HEK293T (cell line): Measurements from ENCODE around the gene BAHCC1.

Source experiments
- CTCF ChIA-PET: fragments of 350-600 bp; formaldehyde crosslinking; extraction: SDS; loops from one replicate; lab custom pipeline; 2021; ENCODE audit warnings: antibody characterized with exemption, inconsistent platforms; lab: Yijun Ruan, JAX
- POLR2A ChIA-PET: fragments of 350-600 bp; formaldehyde crosslinking; extraction: SDS; loops from one replicate; lab custom pipeline; 2020; ENCODE audit warnings: antibody characterized with exemption, inconsistent platforms; lab: Yijun Ruan, JAX
- DNase-seq: peaks from one replicate; pipeline ENCODE4 v3.0.0; 2012; ENCODE audit warnings: mixed read lengths; ENCODE audit errors: extremely low spot score
- ARNT ChIP-seq: fragments of 450-650 bp; IDR thresholded peaks from 2 replicates; pipeline ENCODE4 v1.6.1; 2017; ENCODE audit warnings: mild to moderate bottlenecking
- BHLHE40 ChIP-seq: fragments of 450-650 bp; IDR thresholded peaks from 2 replicates; pipeline ENCODE4 v1.6.1; 2016; ENCODE audit warnings: mild to moderate bottlenecking, moderate library complexity, borderline replicate concordance
- CTBP1 ChIP-seq: fragments of 450-650 bp; IDR thresholded peaks from 2 replicates; pipeline ENCODE4 v1.6.1; 2016; ENCODE audit warnings: borderline replicate concordance
- ELF4 ChIP-seq: fragments of 450-650 bp; IDR thresholded peaks from 2 replicates; pipeline ENCODE4 v1.6.1; 2017; ENCODE audit warnings: antibody characterized with exemption
- FOXA1 ChIP-seq: fragments of 450-650 bp; IDR thresholded peaks from 2 replicates; pipeline ENCODE4 v1.6.1; 2016; ENCODE audit warnings: mild to moderate bottlenecking
- FOXK2 ChIP-seq: fragments of 450-650 bp; IDR thresholded peaks from 2 replicates; pipeline ENCODE4 v1.6.1; 2016; ENCODE audit warnings: mild to moderate bottlenecking
- FOXM1 ChIP-seq: fragments of 450-650 bp; IDR thresholded peaks from 2 replicates; pipeline ENCODE4 v1.6.1; 2017; ENCODE audit warnings: mild to moderate bottlenecking, borderline replicate concordance
- HDGF ChIP-seq: fragments of 450-650 bp; IDR thresholded peaks from 2 replicates; pipeline ENCODE4 v1.6.1; 2017; ENCODE audit warnings: antibody characterized with exemption, borderline replicate concordance
- L3MBTL2 ChIP-seq: fragments of 450-650 bp; conservative IDR thresholded peaks from 2 replicates; pipeline ENCODE4 v1.6.1; 2016; ENCODE audit warnings: mild to moderate bottlenecking
- LEF1 ChIP-seq: fragments of 450-650 bp; IDR thresholded peaks from 2 replicates; pipeline ENCODE4 v1.6.1; 2017; ENCODE audit warnings: mild to moderate bottlenecking, borderline replicate concordance
- NFRKB ChIP-seq: fragments of 450-650 bp; IDR thresholded peaks from 2 replicates; pipeline ENCODE4 v1.6.1; 2016; ENCODE audit warnings: mild to moderate bottlenecking, moderate library complexity
- SP1 ChIP-seq: fragments of 450-650 bp; IDR thresholded peaks from 2 replicates; pipeline ENCODE4 v1.6.1; 2017
- TARDBP ChIP-seq: fragments of 450-650 bp; IDR thresholded peaks from 2 replicates; pipeline ENCODE4 v1.6.1; 2016
- ZNF384 ChIP-seq: fragments of 450-650 bp; IDR thresholded peaks from 2 replicates; pipeline ENCODE4 v1.6.1; 2016
- TF ChIP-seq, protein P1 (sequence below): fragments of 450-650 bp; IDR thresholded peaks from 2 replicates; pipeline ENCODE4 v1.6.1; 2016

BAHCC1 gene

DNA sequence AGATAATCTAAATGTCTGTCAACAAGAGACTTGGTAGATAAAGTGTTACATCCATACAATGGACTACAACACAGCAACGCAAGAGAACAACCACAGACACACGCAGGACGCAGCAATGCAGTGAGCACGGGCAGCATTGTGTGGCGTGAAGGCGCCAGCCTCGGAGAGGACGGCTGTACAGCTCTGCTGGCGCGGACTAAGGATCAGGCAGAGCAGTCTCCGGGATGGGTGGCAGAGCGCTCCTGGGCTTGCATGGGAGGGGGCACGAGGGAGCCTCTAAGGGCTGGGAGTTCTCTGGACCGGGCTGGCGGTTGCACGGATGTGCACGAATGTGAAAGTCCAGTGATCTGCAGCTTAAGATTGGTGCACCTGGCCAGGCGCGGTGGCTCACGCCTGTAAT, 82.9 kb downstream of the BAHCC1 start:
- TF ChIP-seq FOXK2 (no peak), NFRKB (no peak), LEF1 (no peak), FOXM1 (no peak), ARNT (no peak), CTBP1 (no peak), ELF4 (no peak), SP1 (no peak), HDGF (no peak), L3MBTL2 (no peak), ZNF384 (no peak), FOXA1 (no peak), BHLHE40 (no peak), TARDBP (no peak)
- TF ChIP-seq, protein P1, sequence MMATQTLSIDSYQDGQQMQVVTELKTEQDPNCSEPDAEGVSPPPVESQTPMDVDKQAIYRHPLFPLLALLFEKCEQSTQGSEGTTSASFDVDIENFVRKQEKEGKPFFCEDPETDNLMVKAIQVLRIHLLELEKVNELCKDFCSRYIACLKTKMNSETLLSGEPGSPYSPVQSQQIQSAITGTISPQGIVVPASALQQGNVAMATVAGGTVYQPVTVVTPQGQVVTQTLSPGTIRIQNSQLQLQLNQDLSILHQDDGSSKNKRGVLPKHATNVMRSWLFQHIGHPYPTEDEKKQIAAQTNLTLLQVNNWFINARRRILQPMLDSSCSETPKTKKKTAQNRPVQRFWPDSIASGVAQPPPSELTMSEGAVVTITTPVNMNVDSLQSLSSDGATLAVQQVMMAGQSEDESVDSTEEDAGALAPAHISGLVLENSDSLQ, result no peak
- no peak for DNase-seq

DNA sequence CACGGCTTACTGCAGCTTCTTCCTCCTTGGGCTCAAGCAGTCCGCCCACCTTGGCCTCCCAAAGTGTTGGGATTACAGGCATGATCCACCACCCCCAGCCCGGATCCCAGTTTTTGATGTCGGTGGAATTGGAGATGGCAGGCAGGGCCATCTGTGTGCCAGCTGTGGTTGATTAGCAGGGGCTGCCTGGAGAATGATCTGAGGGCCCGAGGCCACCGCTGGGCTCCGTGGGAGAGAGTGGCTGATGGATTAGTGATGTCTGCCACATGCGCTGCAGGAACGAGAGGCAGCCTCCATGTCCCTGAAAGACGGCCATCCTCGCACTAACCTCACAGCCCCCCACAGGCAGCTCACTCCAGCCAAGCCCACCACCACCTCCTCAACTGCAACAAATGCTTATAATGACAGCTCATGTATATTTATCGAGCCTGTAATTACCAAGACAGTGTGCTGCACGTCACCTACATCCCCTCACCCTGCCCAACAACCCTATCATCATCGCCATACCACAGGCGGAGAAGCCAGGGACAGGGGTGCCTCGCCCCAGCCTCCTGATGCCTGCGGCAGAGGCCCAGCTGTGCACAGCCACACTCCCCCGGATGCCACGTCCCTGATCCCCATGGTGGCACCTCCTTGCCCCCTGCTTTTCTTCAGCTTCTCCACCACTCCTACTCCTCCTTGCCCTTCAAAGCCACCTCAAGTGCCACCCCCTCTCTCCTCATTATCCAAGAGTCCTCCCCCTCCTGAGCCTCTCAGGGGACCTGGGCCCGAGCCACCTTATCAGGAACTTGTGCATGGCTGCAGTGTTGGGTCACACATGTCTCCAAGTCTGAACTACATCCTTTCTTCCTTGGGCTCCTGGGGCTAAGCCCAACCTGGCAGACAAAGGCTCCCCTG, 84.2 kb downstream of the BAHCC1 start:
- CTCF ChIA-PET, result no interaction called here

More for the DNA sequence above, 82.9 kb downstream of the BAHCC1 start:
- CTCF ChIA-PET, result no interaction called here
- POLR2A ChIA-PET, result no interaction called here

DNA sequence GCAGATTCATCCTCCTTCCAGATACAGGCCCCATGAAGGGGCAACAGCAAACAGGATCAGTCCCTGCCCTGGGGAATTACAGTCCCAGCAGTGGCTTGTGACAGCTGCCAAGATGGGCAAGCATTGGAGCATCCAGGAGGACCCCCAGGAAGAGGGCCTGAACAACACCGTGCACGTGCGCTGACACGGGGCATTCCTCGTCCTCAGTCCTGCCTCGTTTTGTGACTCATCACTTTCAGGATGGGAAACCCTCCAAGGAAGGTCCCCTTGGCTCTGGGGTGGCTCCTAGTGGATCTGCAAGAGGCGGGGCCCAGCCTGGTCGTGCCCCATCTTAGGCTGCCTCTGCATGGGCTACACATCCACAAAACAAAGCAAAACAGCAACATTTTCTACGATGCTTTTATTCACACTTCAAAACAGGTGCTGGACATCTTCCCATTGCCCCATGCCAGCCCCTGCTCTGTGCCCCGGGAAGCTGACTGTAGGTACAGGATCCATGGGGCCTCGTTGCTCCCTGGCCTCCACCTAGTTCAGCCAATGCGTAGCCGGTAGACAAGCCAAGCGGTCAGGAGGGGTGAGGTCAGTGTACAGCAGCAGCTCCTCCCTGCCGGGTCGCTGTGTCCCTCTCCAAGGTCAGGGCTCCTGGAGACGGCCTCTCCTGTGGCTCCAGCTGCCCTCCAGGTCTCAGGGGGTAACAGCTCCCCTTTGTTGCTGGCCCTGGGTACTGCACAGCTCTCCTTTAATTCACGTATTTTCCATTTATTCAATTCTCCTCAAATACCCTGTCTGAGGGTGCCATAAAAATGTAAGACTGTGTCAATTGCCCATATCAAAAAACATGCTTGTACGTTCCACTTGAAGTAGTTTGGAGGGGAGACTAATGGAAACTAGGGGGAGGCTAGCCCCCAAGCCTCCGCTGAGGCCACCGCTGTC, 85.1 kb downstream of the BAHCC1 start:
- POLR2A ChIA-PET, result interaction anchor here (0.6 kb wide), 1 partner anchor 32 kb away, joined by 3 read pairs; the partner anchor contains the start of gene ACTG1
- DNase-seq, result no peak
- no peak for TF ChIP-seq ARNT
- TF ChIP-seq L3MBTL2, result no peak
- no peak for TF ChIP-seq FOXK2
- no peak for TF ChIP-seq LEF1
- no peak for TF ChIP-seq TARDBP
- TF ChIP-seq NFRKB, result no peak
- no peak for TF ChIP-seq CTBP1
- TF ChIP-seq, protein P1, result no peak
- no peak for TF ChIP-seq HDGF
- TF ChIP-seq BHLHE40, result no peak
- no peak for TF ChIP-seq FOXA1
- no peak for TF ChIP-seq SP1
- no peak for TF ChIP-seq ZNF384
- no peak for TF ChIP-seq ELF4
- CTCF ChIA-PET, result no interaction called here

More for the DNA sequence above, 84.2 kb downstream of the BAHCC1 start:
- TF ChIP-seq, protein P1, result no peak
- TF ChIP-seq TARDBP (no peak), NFRKB (no peak), L3MBTL2 (no peak)
- DNase-seq, result no peak
- POLR2A ChIA-PET, result no interaction called here

DNA sequence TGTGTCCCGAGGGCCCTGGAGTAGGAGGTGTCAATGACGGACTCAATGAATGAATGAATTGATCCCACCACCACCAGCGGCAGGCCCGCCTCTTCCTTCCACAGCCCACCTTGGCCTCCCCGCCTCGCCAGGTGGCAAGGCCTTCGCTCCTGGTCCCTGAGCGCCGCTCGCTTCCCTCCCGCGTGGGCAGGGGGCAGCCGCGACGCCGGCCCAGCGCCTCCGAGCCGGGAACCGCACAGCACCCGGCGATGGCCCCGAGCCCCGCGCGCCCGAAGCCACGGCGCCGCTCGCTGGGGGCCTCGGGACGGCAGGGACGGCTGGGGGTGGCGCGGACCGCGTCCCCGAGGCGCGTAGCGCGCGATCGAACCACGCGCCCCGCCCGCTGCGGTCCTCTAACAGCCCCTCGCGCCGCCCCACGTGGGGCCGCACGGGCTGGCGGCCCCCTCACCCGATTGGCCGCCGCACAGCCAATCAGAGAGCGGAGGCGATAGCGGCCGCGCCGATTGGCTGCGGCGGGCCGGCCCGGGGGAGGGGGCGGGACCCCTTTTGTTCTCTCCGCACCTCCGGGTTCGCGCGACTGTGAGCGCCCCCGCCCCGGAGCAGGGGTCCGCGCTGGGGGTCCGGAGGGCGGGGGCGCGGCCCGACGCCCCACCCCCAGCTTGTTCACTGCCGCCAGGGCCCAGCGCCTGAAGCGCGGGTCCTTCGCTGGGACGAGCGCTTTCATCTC, 86.0 kb downstream of the BAHCC1 start:
- no peak for TF ChIP-seq LEF1
- TF ChIP-seq, protein P1, result no peak
- no peak for TF ChIP-seq BHLHE40
- no peak for TF ChIP-seq ZNF384
- no peak for TF ChIP-seq CTBP1
- no peak for TF ChIP-seq L3MBTL2
- TF ChIP-seq FOXA1, result no peak
- TF ChIP-seq FOXK2, result no peak
- no peak for DNase-seq
- POLR2A ChIA-PET, result no interaction called here
- CTCF ChIA-PET, result no interaction called here

DNA sequence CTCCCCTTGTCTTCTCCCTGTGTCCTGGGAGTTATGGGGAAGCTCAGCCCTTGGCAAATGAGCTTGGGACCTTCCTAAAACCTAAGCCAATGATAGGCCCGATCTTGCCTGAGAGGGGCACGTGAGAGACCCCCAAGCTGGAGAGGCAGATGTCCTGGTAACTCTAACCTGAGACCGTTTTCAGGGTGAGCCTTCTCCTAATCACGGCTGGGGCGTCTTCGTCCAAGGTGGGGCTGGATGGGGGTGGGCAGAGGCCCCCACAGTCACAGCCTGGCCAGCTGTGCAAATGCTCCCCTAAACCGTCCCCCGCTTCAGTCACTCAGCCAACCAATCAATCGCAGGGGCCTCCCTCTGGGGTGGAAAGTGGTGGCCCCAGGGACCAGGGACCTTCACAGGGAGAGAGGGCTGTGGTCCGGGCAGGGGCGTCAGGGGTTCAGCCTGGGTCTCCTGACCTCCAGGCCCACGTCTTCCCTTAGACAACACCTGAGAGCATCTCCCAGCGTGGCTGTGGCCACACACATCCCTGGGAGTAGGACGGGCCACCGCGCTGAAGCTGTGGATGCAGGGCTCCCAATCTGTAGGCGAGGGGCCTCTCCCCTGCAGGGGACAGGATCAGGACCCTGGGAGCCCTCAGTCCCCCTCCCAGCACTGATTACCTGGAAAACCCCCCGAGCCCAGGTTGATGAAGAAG, 86.7 kb downstream of the BAHCC1 start:
- ChIA-PET CTCF (no interaction called here), POLR2A (no interaction called here)
- no peak for TF ChIP-seq NFRKB
- DNase-seq, result no peak
